Thyroid gland (tissue), 4 donors: Measurements from ENCODE around the gene SMURF2. TPM values are rescaled to one million over a fixed set of nuclear protein-coding genes. Genes with fewer than 3 reads are reported as not detected.
"Not testable (repeated sequence)": the region's sequence is repeated elsewhere in the genome, so short reads cannot be mapped to it uniquely, and the experiment has no call there.

ENCODE experiments used
- DNase-seq, 2 donors: peaks; one replicate each; pipeline ENCODE4 v3.0.0-alpha.2; 2019
- H3K27ac ChIP-seq, 3 donors: fragments of 200-600 bp; sonication (generic); 1 replicate in 2 of 3; 2 replicates in 1 of 3; pipeline ENCODE4 v1.5.1; 2016 to 2019; ENCODE audit warnings: mild to moderate bottlenecking in 1 of 3, moderate library complexity in 1 of 3
- H3K27me3 ChIP-seq: fragments of 200-600 bp; sonication (generic); one replicate; pipeline ENCODE4 v1.5.1; 2019
- H3K36me3 ChIP-seq, 2 donors: fragments of 200-600 bp; sonication (generic); one replicate each; pipeline ENCODE4 v1.5.1; 2016 to 2019
- H3K4me1 ChIP-seq, 2 donors: fragments of 200-600 bp; sonication (generic); one replicate each; pipeline ENCODE4 v1.5.1; 2017 to 2019
- H3K4me3 ChIP-seq, 3 donors: fragments of 200-600 bp; sonication (generic); replicated peaks in 1 of 3; 1 replicate in 2 of 3; 2 replicates in 1 of 3; pipeline ENCODE4 v1.5.1; 2016; ENCODE audit warnings: mild to moderate bottlenecking in 1 of 3
- H3K9me3 ChIP-seq: fragments of 200-600 bp; sonication (generic); one replicate; pipeline ENCODE4 v1.5.1; 2017
- CTCF ChIP-seq, 6 experiments: fragments of 200-600 bp in 3 of 6; fragments of 450-650 bp in 3 of 6; sonication (generic) in 3 of 6; IDR thresholded peaks; one replicate each; pipeline ENCODE4 v1.5.1; 2016 to 2019; ENCODE audit warnings: antibody characterized with exemption in 6 of 6, mild to moderate bottlenecking in 2 of 6, inconsistent platforms in 1 of 6, moderate library complexity in 1 of 6
- POLR2A ChIP-seq, 2 donors: fragments of 450-650 bp; IDR thresholded peaks; one replicate each; pipeline ENCODE4 v1.6.1; 2017; ENCODE audit warnings: antibody characterized with exemption in 2 of 2, mild to moderate bottlenecking in 2 of 2, moderate library complexity in 1 of 2
- WGBS, 2 donors: methylation state at CpG; one replicate each; pipeline ENCODE4 v1.1.5; 2017; 5-methylcytosine and 5-hydroxymethylcytosine counted together
- intact Hi-C: fragments of 100-400 bp; cut with DNase I; formaldehyde crosslinking; loops from one replicate; pipeline ENCODE4 v1.15.1; 2023
- total RNA-seq, 4 donors: library from RNA; depleted of rRNA; stranded (reverse); fragments of >200 nt; gene quantifications; one replicate each; pipeline ENCODE4 v1.2.3, GENCODE V29; 2016

SMURF2 gene
- total RNA-seq, 4 donors from 2014 or later = 26.3 to 39.0 (median 29.6) TPM

- no peak for DNase-seq
- Histone ChIP-seq H3K36me3 (no peaks in the 10 kb centered on the region), H3K4me1 (no peaks in the 10 kb centered on the region), H3K4me3 (no peak overlapping the region), H3K9me3 (no peaks in the 10 kb centered on the region), H3K27ac (no peak overlapping the region), H3K27me3 (no peaks in the 10 kb centered on the region)
- TF ChIP-seq CTCF (IDR thresholded peaks at IDR 0.05) (no peak), POLR2A (IDR thresholded peaks at IDR 0.05) (no peak)
- intact Hi-C loops = no loop called here
- WGBS, 2 donors = 91 to 94% methylated on average over 12 of the region's 12 CpGs
These were observed 20.4 kb upstream of the SMURF2 start for GRCh38 chr17:64682261-64683181.

GRCh38 chr17:64679710-64680216 lies 17.7 kb upstream of the SMURF2 start:
- DNase-seq = no peak
- no peak for TF ChIP-seq POLR2A (IDR thresholded peaks at IDR 0.05)
- no peak for TF ChIP-seq CTCF (IDR thresholded peaks at IDR 0.05)
- Histone ChIP-seq H3K4me1 (no peaks in the 10 kb centered on the region), H3K36me3 (no peaks in the 10 kb centered on the region), H3K9me3 (no peaks in the 10 kb centered on the region), H3K4me3 (no peak overlapping the region), H3K27me3 (no peaks in the 10 kb centered on the region), H3K27ac (no peak overlapping the region)
- 80 to 81% methylated on average over 10 of the region's 10 CpGs for WGBS, 2 donors
- intact Hi-C loops = no loop called here

- H3K27me3 ChIP-seq = no peaks in the 10 kb centered on the region
- TF ChIP-seq CTCF (IDR thresholded peaks at IDR 0.05) = no peak
- TF ChIP-seq POLR2A (IDR thresholded peaks at IDR 0.05) = no peak
- H3K27ac ChIP-seq = no peak overlapping the region
- intact Hi-C loops = no loop called here
- no peaks in the 10 kb centered on the region for H3K4me1 ChIP-seq
- DNase-seq = no peak
- no peak overlapping the region for H3K4me3 ChIP-seq
- no peaks in the 10 kb centered on the region for H3K9me3 ChIP-seq
- 62 to 65% methylated on average over 3 of the region's 3 CpGs for WGBS, 2 donors
- no peaks in the 10 kb centered on the region for H3K36me3 ChIP-seq
These were observed 14.7 kb upstream of the SMURF2 start for GRCh38 chr17:64676763-64677162.

DNA sequence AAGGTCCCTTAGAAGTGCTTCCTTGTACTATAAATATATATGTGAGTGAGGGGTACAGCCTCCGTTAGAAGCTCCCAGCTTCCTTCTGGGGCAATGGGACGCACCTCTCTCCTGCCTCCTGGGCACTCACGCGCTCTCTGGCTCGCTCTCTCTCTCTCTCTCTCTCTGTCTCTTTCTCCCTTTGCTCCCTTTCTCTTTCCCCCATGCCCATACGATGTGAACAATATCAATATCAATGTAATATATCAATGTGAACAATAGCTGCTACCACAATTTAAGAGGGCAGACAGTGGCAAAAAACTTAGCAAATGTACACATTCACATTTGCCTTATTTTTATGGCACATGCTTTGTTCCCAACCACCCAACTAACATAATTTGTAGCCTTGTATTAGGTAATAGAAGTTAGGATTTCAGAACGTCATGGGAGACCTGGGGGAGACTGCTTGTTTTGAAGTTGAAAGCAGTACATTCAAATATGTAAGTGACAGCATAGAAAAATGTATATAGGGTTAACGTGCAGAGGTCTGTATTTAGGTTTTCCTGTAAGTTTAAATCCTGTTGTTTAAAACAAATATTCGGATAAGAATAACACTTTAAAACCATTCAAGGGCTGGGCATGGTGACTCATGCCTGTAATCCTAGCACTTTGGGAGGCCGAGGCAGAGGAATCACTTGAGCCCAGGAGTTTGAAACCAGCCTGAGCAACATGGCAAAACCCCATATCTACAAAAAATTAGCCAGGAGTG lies 8.9 kb upstream of the SMURF2 start:
- H3K4me3 ChIP-seq, DNase-seq, H3K27me3 ChIP-seq, H3K27ac ChIP-seq, H3K36me3 ChIP-seq, H3K9me3 ChIP-seq, H3K4me1 ChIP-seq, intact Hi-C loops: not testable (repeated sequence)
- WGBS, 2 donors = 82 to 88% methylated on average over 10 of the region's 10 CpGs

GRCh38 chr17:64667807-64668721 lies 6.0 kb upstream of the SMURF2 start:
- not testable (repeated sequence) for H3K36me3 ChIP-seq, H3K27ac ChIP-seq, H3K4me3 ChIP-seq, H3K4me1 ChIP-seq, DNase-seq, H3K9me3 ChIP-seq, H3K27me3 ChIP-seq
- intact Hi-C loops = loop anchor here (10.0 kb wide), 1 partner anchor 67 kb away; no protein-coding TSS in a partner anchor
- WGBS, 2 donors = 86 to 87% methylated on average over 14 of the region's 14 CpGs

GRCh38 chr17:64664299-64664981 lies 2.3 kb upstream of the SMURF2 start:
- not testable (repeated sequence) for H3K4me3 ChIP-seq, DNase-seq, H3K27me3 ChIP-seq, H3K9me3 ChIP-seq, H3K36me3 ChIP-seq, H3K27ac ChIP-seq
- intact Hi-C loops = loop anchor here (10.0 kb wide), 1 partner anchor 70 kb away; no protein-coding TSS in a partner anchor
- 90% methylated on average over 6 of the region's 6 CpGs for WGBS, 2 donors
- peaks cover 10 to 15% of the 10 kb centered on the region in 2 donors for H3K4me1 ChIP-seq

- not testable (repeated sequence) for H3K27ac ChIP-seq, H3K27me3 ChIP-seq, H3K36me3 ChIP-seq, H3K4me3 ChIP-seq, DNase-seq, H3K9me3 ChIP-seq
- peaks cover 14 to 17% of the 10 kb centered on the region in 2 donors for H3K4me1 ChIP-seq
- WGBS, 2 donors = 96% methylated on average over 12 of the region's 12 CpGs
- intact Hi-C loops = loop anchor here (10.0 kb wide), 1 partner anchor 71 kb away; no protein-coding TSS in a partner anchor
These were observed 1.7 kb upstream of the SMURF2 start for GRCh38 chr17:64663836-64664235.
